ENCODE measurements around the gene PRODH2.
"Not testable (repeated sequence)": the region's sequence is repeated elsewhere in the genome, so short reads cannot be mapped to it uniquely, and the experiment has no call there.

PRODH2 gene

DNA sequence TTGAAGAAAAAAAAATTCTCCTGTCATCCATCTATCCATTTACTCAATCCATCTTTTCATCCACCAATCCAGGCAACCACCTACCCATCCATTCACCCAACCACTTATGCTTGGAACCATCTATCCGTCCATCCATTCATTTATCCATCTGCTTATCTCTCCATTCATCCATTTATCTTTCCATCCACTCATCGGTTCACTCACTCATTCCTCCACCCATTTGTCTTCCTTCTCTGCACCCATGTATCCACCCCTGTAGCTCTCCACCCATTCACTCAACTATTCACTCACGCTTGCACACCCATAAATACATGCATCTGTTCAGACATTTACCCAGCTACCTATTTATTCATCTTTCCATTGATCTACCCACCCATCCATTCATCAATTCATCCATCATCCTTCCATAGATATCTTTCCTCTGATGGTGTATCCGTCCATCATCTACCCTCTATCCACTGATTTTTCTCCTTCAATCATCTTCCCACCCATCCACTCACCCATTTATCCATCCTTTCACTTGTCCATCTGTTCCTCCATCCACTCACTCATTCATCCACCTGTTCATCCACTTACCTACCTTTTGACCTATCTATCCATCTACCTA is 30.1 kb upstream of the PRODH2 start:
- DNase-seq = no peak

GRCh38 chr19:35841961-35842595 is 29.4 kb upstream of the PRODH2 start:
- no peak for DNase-seq

DNA sequence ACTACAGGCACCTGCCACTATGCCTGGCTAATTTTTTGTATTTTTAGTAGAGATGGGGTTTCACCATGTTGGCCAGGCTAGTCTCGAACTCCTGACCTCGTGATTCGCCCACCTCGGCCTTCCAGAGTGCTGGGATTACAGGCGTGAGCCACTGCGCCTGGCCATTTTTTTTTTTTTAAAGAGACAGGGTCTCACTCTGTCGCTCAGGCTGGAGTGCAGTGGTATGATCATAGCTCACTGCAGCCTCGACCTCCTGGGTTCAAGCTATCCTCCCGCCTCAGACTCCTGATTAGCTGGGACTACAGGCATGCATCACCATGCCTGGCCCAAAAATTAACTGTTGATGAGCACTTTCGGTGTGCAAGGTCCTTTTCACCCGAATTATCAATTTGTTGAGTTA is 23.5 kb upstream of the PRODH2 start:
- not testable (repeated sequence) for DNase-seq

DNA sequence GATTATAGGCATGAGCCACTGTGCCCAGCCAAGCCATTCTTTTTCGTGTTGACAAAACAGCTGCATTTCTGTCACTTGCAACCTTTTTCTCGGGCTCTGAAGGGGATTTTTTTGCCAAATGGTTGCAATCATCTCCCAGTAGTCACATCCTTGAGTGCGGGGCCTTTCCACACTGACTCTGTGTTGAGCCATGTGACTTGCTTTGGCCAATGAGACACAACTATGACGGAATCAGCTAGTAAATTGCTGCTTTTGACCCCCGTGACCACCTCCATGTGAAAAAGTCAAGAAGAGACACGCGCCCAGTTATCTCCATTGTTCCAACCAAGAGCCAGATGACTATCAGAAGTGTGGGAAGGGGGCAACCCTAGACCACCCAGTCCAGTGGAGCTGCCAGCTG is 21.3 kb upstream of the PRODH2 start:
- no peak for DNase-seq

GRCh38 chr19:35832054-35832453 is 19.4 kb upstream of the PRODH2 start:
- DNase-seq = no peak

- DNase-seq = no peak
Measured at GRCh38 chr19:35830986-35831385, 18.3 kb upstream of the PRODH2 start.

DNA sequence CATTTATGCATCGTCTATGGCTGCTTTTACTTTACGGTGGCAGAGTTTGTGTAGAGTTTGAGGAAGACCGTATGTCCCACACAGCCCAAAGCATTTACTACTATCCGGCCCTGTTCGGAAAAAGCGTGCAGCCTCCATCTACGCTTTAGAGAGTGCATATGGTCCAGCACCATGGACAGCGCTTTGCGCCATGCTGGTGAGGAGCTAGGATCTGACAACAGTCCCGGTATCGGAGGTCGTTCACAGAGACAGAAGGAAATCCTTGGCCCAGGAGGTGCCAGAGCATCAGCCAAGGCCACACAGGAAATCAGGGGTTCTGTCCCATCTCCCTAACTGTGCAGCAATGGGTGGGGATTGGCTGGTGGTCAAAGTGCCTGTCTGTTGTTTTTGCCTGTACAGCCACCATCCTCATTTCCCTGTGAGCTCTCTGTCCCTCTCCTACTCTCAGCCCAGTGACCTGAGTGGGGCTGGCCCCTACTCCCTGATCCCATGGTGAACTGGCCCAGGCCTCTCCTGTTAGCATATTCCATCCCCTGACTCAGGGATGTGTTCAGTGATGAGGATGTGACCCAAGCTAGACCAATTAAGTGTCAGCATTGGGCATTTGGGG is 16.2 kb upstream of the PRODH2 start:
- no peak for DNase-seq

- DNase-seq = no peak
Measured at GRCh38 chr19:35824150-35824549, 11.5 kb upstream of the PRODH2 start.

- DNase-seq = no peak
Measured at GRCh38 chr19:35822579-35822978, 9.9 kb upstream of the PRODH2 start.

DNA sequence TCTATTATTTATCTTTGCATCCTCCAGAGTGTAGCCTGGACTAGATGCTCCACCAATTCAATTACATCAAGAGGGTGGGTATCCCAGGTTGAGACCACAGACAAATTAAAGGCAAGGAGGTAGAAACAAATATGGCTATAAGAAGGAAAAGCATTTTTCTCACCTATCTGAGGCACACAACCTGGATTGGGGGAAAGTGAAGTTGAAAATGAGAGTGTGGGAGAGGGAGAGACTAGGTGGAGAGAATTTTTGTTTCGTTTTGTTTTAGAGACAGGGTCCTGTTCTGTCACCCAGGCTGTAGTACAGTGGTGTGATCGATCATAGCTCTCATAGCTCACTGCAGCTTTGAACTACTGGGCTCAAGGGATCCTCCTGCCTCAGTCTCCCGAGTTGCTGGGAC is 5.8 kb upstream of the PRODH2 start:
- no peak for DNase-seq

- DNase-seq = no peak
Measured at GRCh38 chr19:35816846-35817245, 4.2 kb upstream of the PRODH2 start.

- no peak for DNase-seq
Measured at GRCh38 chr19:35816262-35816661, 3.6 kb upstream of the PRODH2 start.

DNA sequence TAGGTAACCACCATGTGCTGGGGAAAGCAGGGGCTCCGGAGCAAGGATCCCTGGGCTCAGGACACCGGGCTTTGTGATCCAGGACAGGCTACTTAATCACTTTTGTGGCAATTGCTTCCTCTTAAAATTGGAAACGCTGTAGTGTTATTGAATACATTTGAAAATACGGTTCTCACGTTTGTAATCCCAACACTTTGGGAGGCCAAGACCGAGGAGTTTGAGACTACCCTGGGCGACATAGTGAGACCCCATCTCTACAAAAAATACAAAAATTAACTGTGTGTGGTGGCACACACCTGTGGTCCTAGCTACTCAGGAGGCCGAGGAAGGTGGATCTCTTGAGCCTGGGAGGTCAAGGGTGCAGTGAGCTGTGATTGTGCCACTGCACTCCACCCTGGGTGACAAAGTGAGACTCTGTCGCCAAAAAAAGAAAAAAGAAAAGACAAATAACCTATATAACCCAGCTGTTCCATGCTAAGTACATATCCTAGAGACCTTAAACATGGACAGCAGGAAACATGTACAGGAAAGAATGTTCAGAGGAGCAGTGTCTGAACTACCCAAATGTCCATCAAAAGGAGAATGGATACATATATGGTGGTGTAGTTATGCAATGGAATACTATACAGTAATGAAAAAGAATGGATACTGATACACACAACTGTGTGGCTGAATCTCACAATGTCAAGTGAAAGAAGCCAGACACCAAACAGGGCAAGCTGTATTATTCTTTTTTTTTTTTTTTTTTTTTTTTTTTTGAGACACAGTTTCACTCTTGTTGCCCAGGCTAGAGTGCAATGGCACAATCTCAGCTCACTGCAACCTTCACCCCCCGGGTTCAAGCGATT is 622 bp upstream of the PRODH2 start:
- DNase-seq = no peak

DNA sequence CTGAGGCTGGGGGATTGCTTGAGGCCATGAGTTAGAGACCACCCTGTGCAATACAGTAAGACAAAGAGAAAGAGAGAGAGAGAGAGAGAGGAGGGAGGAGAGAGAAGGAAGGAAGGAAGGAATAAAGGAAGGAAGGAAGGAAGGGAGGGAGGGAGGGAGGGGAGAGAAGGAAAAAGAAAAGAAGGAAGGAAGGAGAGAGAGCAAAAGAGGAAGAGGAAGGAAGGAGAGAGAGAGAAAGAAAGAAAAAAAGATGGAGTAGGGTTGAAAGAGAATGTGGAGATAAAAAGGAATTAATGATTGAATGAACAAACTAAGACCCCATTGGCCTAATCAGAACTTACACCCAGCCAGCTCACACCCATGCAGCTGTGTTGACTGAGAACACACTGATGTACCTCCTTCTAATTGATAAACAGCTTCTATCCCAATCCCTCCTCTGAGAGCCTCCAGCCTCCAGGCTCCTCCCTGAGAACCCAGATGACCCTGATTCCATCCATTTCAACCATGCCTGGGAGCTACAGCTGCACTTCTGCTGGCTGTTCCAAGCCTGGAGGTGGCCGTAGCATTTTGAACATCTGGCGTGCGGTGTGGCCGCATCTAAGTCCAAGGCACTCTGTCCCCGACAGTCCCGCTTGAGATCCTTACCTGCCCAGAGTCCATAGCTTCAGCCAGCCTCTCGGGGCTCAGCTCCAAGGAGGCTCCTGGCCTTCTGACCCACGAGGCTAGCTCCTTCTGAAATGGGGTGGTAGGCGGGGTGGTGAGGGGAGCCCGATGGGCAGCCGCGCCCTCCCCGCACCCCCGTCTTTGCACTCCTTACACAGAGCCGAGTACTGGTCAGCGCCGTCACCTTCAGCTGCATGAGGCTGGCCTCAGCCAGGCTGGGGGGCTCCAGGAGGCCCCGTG is 1.1 kb downstream of the PRODH2 start:
- DNase-seq = no peak

DNA sequence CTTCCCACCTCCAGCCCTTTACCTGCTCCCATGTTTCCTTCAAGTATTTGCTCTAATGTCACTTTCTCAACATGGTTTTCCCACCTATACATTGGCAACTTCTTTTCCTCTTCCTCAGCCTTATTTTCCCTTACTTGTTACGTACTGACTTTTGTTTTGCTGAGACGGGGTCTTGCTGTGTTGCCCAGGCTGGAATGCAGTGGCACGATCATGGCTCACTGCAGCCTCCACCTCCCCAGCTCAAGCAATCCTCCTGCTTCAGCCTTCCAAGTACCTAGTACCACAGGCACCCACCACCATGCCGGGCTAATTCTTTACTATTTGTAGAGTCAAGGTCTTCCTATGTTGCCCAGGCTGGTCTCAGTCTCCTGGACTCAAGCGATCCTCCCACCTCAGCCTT is 5.0 kb downstream of the PRODH2 start:
- DNase-seq = no peak

DNA sequence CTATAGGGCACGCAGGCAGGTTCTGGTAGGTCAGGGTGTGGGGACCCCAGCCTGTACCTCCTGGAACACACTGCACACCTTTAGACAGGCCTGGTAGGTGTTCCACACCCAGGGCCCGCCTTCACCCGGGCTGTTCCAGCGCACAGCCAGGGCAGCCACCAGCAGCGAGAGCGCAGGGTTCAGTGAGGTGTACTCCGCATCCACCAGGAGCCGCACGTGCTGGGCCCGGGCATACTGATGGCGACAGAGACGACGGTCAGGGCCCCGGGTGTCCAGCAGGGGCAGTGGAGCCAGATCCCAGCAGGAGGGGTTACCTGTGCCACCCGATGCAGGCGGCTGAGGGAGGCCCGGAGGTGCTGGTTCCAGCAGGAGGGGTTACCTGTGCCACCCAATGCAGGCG is 6.0 kb downstream of the PRODH2 start:
- no peak for DNase-seq

DNA sequence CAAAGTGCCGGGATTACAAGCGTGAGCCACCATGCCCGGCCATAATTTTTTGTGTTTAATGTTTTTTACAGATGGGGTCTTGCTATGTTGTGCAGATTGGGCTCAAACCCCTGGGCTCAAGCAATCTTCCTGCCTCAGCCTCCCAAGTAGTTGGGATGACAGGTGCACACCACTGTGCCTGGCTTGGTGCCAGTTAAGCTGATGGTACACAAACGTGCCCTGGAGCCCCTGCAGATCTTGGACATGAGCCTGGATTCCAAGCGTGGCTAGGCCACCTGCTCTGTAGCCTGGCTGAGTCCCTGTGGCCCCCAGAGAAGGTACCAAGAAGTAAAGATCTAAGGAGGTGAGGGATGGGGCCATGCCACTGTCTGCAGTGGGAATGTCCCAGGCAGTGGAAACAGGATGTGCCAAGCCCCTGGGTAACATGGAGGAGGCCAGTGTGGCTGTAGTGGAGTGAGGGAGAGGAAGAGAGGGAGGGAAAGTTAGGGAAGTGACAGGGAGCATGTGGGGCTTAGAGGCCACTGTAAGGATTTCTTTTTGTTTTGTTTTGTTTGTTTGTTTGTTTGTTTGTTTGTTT is 7.0 kb downstream of the PRODH2 start:
- no peak for DNase-seq

- DNase-seq = no peak
Measured at GRCh38 chr19:35801828-35802227, 10.8 kb downstream of the PRODH2 start.

DNA sequence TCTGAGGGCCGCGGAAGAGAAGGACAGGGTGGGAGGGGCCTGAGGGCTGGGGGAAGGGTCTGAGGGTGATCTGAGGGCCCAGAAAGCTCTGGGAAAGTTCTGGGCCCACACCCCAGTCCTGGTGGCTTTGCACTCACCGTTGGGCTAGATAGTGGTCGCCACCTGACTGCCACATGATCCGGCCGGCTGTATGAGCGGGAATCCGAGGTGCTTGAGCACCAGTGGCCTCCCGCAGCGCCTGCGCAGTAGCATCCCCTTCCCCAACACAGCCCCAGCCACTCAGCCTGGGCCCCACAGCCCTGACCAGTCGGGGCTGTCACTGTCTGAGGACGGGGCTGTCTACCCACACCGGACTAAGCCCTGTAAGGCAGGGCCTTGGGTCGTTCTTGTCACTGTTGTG is 15.0 kb downstream of the PRODH2 start:
- no peak for DNase-seq

DNA sequence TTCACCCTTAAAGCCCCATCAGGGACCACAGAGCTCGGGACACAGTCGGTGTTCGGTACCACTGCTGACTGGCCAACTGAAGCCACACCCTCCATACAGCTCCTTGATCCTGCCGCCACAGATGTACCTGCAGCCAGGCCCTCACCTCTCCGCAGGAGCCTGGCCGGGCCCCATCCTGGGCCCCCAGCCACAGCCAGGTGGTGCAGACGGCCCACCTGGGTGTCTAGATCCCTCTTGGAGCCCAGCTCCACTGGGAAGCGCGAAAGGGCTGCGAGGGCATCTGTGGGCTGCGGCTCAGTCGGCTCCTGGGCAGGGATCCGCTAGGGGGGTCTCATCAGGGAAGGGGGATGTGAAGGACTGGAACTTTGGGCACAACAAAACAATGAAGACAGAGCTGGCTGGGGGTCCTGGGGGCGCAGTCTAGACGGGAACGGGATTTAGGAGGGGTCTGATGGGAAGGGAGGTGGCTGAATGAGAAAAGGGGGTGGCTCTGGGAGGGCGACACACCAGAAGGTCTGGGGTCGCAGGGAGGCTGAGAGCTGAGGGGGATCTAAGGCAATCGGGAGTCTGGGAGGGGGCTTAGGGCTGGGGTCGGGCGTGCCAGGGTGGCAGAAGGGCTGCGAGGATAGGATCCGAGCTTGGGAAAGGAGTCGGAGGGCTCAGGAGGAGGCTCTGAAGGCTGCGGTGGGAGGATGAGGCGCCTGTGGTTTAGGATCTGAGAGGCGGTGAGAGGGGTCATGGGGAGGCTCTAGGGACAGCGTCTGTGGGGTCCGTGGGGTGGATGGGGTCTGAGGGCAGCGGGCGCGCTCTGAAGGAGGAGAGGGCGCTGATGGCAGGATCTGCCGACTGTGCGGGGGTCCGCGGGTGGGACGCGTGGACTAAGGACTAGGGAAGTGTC is 15.8 kb downstream of the PRODH2 start:
- no peak for DNase-seq

DNA sequence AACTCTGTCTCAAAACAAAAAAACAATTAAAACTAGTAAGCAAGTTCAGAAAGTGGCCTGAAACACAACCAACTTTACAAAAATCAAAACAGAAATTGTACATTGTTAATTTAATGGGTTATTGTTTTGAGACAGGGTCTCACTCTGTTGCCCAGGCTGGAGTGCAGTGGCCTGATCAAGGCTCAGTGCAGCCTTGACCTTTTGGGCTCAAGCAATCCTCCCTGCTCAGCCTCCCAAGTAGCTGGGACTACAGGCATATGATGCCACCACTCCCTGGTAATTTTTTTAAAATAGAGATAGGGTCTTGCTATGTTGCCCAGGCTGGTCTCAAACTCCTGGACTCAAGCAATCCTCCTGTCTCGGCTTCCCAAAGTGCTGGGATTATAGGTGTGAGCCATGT is 17.1 kb downstream of the PRODH2 start:
- not testable (repeated sequence) for DNase-seq

Data from SW 1271 (cell line).